Skeletal muscle cell (primary cell): ENCODE results near the gene TCFL5.

ENCODE experiments used
- DNase-seq: peaks from one replicate; pipeline ENCODE4 v3.0.0-alpha.2; 2010; ENCODE audit warnings: low read depth
- H3K4me3 ChIP-seq: 2 replicates; pipeline ENCODE4 v1.5.1; 2011; ENCODE audit warnings: low read depth, mild to moderate bottlenecking, control low read depth, low read length, moderate library complexity

The TCFL5 gene

GRCh38 chr20:62805155-62805710 is 56.4 kb downstream of the TCFL5 start:
- no peak for DNase-seq
- peak overlapping the region; percentile 76 for H3K4me3 ChIP-seq

GRCh38 chr20:62804627-62805154 is 56.9 kb downstream of the TCFL5 start, which contains the start of gene OGFR:
OGFR (plus strand) TSS chr20:62804835; CDS start chr20:62804860, 25 bp downstream.
- no peak for DNase-seq
- H3K4me3 ChIP-seq: peak within 1 kb of the TSS; percentile 76

- peak overlapping the region; percentile 76 for H3K4me3 ChIP-seq
- no peak for DNase-seq
Observed at GRCh38 chr20:62804021-62804626, 57.5 kb downstream of the TCFL5 start.

GRCh38 chr20:62802026-62802712 is 59.5 kb downstream of the TCFL5 start:
- DNase-seq: no peak
- H3K4me3 ChIP-seq: no peak overlapping the region

- no peak for DNase-seq
- H3K4me3 ChIP-seq: no peak overlapping the region
Observed at GRCh38 chr20:62801284-62802010, 60.2 kb downstream of the TCFL5 start.

GRCh38 chr20:62800314-62801259 is 61.0 kb downstream of the TCFL5 start:
- H3K4me3 ChIP-seq: no peak overlapping the region
- DNase-seq: no peak

GRCh38 chr20:62799873-62800272 is 61.7 kb downstream of the TCFL5 start:
- no peak overlapping the region for H3K4me3 ChIP-seq
- DNase-seq: no peak

- DNase-seq: no peak
- H3K4me3 ChIP-seq: no peak overlapping the region
Observed at GRCh38 chr20:62799459-62799858, 62.2 kb downstream of the TCFL5 start.

- no peak overlapping the region for H3K4me3 ChIP-seq
- DNase-seq: no peak
Observed at GRCh38 chr20:62799036-62799435, 62.6 kb downstream of the TCFL5 start.

- DNase-seq: no peak
- peak overlapping the region; percentile 56 for H3K4me3 ChIP-seq
Observed at GRCh38 chr20:62797671-62798532, 63.7 kb downstream of the TCFL5 start.

- DNase-seq: no peak
- H3K4me3 ChIP-seq: peak overlapping the region; percentile 56
Observed at GRCh38 chr20:62796699-62797491, 64.7 kb downstream of the TCFL5 start.

- H3K4me3 ChIP-seq: peak overlapping the region; percentile 61
- no peak for DNase-seq
Observed at GRCh38 chr20:62795023-62795761, 66.4 kb downstream of the TCFL5 start.

- H3K4me3 ChIP-seq: peak overlapping the region; percentile 61
- peak; percentile 78 for DNase-seq
Observed at GRCh38 chr20:62794007-62794724, 67.5 kb downstream of the TCFL5 start.

GRCh38 chr20:62793757-62794006 is 67.9 kb downstream of the TCFL5 start:
- peak overlapping the region; percentile 37 for H3K4me3 ChIP-seq
- no peak for DNase-seq

GRCh38 chr20:62792940-62793756 is 68.5 kb downstream of the TCFL5 start:
- H3K4me3 ChIP-seq: no peak overlapping the region
- no peak for DNase-seq
